SHP77 (cell line): Measurements from ENCODE around the gene TMEM207.
A peak's percentile ranks its signal among the peaks of the same experiment; 100 is the strongest.

Experiments used
- DNase-seq, 2 experiments: peaks; one replicate each; lab custom pipeline; 2025; lab: John Stamatoyannopoulos, UW

TMEM207 gene

DNA sequence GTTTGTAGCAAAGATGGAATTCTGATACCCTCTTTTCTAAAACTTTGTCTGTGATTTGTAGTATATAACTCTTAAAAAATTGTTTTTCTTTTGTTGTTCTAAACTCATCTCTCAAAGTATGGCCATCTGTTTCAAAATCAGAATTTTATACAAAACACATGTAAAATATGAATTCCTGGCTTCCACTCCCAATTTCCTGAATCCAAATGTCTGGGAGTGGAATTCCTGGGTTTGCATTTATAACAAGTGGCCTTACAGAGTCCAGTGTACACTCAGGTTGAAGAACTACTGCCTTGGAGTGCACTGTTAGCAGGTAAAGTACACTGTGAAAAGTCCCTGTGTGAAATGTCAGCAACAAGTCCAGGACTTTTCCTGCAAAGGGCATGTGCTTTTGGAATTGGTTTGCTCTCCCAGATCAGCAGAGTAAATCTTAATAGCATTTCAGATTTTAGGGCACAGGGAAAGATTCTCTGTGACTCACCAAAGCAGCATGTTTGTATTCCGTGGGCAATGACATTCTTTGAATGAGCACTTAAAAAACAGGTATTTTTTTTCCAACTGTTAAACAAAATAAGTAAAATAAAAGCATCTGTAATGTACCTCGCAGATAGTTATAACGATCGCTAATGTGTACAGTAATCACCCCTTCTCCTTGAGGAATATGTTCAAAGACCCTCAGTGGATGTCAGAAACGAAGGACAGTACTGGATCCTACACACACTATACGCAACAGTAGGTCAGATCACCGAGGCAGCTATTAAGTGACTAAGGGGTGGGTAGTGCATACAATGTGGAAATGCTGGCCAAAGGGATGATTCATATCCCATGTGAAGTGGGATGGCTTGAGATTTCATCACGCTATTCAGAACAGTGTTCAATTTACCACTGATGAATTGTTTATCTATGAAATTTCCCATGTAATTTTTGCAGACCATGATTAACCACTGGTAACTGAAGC, 63.7 kb downstream of the TMEM207 start:
- DNase-seq: peak in 1 of 2 experiments; percentile 5

DNA sequence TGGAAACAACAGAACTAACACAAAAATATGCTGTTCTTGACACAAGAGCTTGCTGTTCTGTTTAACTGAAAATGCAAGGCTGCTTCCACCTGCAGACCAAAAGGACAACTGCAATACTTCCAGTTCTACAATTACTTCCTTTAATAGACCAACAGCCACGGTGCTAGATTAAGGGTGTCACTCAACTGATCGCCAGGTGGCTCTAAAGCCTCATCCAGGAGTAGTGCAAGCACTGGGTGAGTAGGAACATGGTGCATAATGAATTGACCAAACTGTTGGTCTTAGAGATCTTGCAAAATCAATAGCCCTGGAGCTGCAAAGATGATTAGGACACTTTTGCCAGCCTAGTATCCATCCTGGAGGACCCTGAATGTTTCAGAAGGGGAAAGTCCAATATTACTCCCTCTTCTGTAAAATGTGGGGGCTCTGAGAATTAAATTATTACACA, 65.4 kb downstream of the TMEM207 start:
- DNase-seq: peak; percentile 25 to 31

DNA sequence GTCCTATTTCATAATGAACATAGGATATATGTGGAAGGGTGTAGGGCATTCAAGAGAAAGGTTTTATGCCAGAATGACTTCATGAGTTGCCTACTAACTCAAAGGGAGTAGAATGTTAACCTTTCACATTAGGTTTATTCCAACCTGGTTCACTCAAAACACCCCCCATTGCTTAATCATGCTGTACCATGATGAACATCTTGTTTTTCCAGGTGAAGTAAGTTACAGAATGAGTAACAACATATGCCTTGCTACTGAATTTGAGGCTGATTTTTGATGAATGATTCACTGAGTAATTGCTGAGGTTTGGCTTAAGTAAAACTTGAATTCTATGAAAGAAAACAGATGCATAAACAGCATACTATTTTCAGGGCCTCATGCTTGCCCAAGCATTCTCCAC, 67.6 kb downstream of the TMEM207 start:
- no peak for DNase-seq

DNA sequence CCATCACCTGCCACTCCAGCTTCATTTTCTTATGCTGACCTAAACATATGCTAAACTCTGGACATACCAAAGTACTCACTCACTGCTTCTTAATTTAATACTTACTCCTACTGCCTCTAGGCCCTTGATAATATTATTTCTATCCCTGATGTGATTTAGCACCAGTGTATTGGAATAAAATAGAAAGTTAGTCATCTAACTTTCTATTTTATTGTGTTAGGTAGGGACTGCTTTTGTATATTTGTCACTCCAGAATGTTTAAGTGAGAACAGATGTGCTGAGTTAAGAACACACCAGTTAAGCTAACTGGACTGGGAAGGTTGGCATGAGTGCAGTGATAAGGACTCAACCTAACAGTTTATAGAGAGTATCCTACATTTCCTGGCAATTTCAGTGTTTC, 68.3 kb downstream of the TMEM207 start:
- DNase-seq: no peak

DNA sequence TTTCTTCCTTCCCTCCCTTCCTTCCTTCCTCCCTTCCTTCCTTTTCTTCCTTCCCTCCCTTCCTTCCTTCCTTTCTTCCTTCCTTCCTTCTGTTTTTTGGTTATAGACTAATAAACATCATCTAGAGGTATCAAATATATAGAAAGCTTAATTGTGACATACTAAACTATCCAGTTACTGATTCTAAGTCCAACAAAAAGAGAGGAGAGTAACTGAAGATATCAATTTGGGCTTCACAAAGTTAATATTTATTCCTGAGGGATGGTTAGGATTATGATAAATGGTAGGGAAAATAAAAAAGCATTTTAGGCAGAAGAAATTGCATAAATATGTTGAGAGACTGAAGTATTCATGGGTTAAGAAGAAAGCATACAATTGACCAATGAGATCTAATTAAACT, 69.5 kb downstream of the TMEM207 start:
- DNase-seq: no peak
